ENCODE data around the gene DST. TPM values are rescaled to one million over a fixed set of nuclear protein-coding genes. Genes with fewer than 3 reads are reported as not detected.
"Not testable (repeated sequence)": the region's sequence is repeated elsewhere in the genome, so short reads cannot be mapped to it uniquely, and the experiment has no call there.

The DST gene
- total RNA-seq, 2 donors from 2014 or later: 7.2 to 10.9 TPM

DNA sequence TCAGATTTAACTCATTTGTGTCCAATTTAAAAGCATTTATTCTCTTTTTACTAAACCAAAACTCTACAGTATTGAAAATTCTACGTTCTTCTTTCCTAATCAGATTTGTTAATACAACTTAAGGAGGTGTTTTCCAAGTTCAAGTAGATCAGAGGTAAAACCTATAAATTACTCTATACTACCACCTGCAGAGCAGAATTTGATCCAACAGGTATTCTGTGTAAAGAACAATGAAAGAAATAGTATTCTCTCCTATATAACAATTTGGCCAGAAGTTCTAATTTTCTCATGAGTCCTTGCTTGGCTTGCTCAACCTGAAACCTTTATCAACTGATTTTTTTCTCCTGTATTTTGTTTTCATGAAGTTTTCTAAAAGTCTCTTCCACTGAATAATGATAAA is 28.5 kb upstream of the DST start:
- DNase-seq (ENCODE audit: low spot score in 2 of 2) (no peak), ATAC-seq (no peak)
- Mint-ChIP-seq H3K27ac (no peak overlapping the region), H3K9me3 (no peaks in the 10 kb centered on the region), H3K36me3 (no peaks in the 10 kb centered on the region)

DNA sequence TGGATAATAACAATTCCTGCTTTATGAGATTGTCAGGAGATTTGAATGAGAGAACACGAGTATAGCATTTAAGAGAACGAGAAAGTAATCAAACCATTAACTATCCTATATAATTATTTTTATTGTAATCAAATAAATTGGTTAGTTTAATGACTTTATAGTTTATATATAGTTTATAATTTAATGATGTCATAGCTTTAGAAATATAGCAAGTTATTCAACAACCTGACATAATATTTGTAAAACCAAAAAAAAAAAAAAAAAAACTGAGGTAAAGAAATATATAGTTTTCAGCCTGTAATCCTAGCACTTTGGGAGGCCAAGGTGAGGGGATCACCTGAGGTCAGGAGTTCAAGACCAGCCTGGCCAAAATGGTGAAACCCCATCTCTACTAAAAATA is 26.4 kb upstream of the DST start:
- ATAC-seq (no peak), DNase-seq (ENCODE audit: low spot score in 2 of 2) (no peak)
- no peak overlapping the region for H3K27ac Mint-ChIP-seq
- H3K9me3 Mint-ChIP-seq: no peaks in the 10 kb centered on the region
- no peaks in the 10 kb centered on the region for H3K36me3 Mint-ChIP-seq

DNA sequence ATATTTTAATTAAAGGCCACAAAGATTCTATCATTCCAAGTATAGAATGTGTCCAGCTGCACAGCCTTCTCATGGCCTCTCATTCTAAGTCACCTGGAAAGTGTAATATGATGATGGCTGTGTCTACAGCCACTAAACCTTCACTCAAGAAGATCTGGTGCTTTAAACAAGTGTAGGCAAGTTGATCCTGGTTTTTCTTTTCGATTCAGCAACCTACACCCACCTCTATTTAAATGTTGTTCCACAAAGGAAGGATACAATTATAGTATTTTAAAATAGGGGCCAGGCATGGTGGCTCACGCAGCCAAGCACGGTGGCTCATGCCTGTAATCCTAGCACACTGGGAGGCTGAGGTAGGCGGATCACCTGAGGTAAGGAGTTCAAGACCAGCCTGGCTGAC is 25.5 kb upstream of the DST start:
- ATAC-seq: no peak
- Mint-ChIP-seq H3K9me3 (no peaks in the 10 kb centered on the region), H3K27ac (no peak overlapping the region), H3K36me3 (no peaks in the 10 kb centered on the region)
- no peak for DNase-seq (ENCODE audit: low spot score in 2 of 2)

DNA sequence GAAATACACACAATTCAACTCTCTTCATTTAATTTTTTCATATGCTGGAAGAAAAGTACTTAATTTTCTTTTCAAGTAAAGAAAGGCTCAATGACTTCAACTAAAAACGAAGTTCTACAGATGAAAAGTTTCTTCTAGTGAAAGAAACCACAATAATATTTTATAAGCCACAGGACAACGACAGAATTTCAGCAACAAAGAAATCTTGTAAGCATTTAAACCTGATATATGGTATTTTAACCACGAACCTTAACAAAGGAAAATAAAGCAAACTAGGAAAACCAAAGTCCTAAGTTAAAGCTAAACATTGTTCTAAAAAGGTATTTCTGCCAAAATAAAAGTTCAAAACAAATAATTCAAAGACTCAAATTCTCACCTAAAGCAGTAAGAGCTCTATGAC is 24.6 kb upstream of the DST start:
- Mint-ChIP-seq H3K27ac (no peak overlapping the region), H3K36me3 (no peaks in the 10 kb centered on the region), H3K9me3 (no peaks in the 10 kb centered on the region)
- ATAC-seq: no peak
- no peak for DNase-seq (ENCODE audit: low spot score in 2 of 2)

DNA sequence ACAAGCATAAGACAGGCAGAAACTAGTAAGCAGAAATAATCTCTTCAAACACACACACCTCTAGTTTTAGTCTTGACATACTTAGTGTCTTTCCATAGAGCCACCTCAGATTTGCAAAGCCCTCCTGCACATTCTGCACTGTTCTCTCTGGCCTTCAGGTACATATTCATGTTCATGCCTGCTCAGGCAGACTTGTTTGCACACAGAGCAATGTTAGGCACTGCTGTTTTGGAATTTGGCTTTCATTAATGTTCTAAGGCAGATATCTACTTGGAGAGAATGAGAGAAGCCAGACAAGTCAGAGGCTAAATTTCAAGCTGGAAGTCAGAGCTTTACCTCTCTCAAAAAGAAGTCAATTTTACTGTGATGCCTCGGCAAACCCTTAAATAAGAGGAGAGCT is 21.3 kb upstream of the DST start:
- Mint-ChIP-seq H3K9me3 (no peaks in the 10 kb centered on the region), H3K27ac (no peak overlapping the region), H3K36me3 (no peaks in the 10 kb centered on the region)
- DNase-seq (ENCODE audit: low spot score in 2 of 2): no peak
- no peak for ATAC-seq

DNA sequence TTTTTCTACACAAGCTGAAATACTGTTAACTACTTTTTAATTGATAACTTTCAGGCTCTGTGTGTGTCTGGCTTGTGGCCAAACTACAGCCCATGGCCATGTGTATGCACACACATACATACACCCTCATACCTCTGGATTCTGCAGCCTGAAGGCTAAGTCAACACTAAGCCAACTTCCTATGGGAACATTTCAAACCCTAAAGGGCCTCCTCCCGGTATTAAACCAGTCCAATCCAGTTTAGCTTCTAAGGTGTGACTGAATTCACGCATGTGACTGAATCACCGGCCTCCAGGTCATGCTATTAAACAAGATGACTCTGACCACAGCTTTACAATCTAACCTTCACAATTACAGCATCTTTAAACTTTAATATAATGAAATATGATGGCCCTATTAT is 20.7 kb upstream of the DST start:
- ATAC-seq (no peak), DNase-seq (ENCODE audit: low spot score in 2 of 2) (no peak)
- no peak overlapping the region for H3K27ac Mint-ChIP-seq
- no peaks in the 10 kb centered on the region for H3K36me3 Mint-ChIP-seq
- H3K9me3 Mint-ChIP-seq: no peaks in the 10 kb centered on the region

DNA sequence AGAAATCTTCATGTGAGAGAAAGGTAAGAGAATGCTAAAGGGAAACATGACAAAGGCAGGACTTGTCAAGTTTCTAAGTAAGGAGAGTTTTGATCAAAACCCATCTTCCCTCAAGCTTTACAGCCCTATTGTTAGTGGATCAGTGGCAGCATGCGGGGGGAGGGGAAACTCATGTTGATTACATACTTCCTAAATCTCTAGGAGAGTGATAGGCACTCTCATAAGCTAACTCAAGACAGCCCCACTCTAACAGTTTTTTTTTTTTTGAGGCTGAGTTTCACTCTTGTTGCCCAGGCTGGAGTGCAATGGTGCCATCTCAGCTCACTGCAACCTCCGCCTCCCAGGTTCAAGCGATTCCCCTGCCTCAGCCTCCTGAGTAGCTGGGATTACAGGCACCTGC is 18.6 kb upstream of the DST start:
- not testable (repeated sequence) for ATAC-seq; DNase-seq (ENCODE audit: low spot score in 2 of 2); H3K36me3 Mint-ChIP-seq; H3K9me3 Mint-ChIP-seq; H3K27ac Mint-ChIP-seq

DNA sequence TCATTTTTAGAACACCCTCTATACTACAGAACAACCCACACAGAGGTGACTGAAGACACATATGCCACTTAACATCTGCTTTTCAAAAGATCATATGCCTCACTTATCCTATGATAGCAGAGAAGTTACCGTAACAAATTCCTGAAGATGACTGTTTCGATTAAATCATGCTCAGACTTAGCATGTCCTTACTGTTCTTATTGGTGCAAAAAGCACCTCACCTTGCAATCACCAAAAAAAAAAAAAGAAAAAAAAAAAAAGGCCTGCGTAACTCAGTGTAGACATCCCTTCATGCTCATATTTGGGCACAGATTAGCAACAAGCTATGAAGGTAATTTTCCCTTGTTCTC is 17.7 kb upstream of the DST start:
- no peaks in the 10 kb centered on the region for H3K36me3 Mint-ChIP-seq
- ATAC-seq: no peak
- no peak overlapping the region for H3K27ac Mint-ChIP-seq
- DNase-seq (ENCODE audit: low spot score in 2 of 2): no peak
- H3K9me3 Mint-ChIP-seq: no peaks in the 10 kb centered on the region

DNA sequence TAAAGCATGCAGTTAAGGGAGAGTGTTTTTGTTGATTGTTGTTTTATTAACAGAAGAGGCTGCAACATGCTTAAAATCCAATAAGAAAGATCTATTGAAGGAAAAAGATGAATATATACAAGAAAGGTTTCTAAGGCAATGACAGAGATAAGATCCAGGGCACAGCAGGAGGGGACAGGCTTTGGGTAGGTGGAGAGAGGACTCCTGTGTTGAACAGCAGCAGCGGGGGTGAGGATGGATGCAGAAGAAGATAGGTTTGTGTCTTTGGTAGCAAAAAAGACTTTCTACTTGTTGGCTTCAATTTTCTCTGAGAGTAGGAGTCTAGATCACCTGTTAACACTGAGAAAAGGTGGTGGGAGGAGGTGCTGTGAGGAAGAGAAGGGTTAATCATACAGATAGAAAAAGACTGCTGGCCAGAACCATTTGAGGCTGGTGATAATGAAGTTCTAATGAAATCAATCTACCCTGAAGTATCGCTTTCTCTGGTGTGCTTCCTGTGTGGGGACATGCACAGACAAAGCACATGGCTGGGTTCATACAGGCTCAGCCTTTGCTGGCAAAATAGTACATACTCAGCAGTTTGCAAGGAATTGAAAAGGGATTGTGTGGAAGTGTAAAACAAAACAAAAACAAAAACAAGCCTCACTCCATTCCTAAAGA is 17.2 kb upstream of the DST start:
- no peak for DNase-seq (ENCODE audit: low spot score in 2 of 2)
- Mint-ChIP-seq H3K9me3 (no peaks in the 10 kb centered on the region), H3K27ac (no peak overlapping the region), H3K36me3 (no peaks in the 10 kb centered on the region)
- peak in 1 of 2 donors; percentile 20 for ATAC-seq

DNA sequence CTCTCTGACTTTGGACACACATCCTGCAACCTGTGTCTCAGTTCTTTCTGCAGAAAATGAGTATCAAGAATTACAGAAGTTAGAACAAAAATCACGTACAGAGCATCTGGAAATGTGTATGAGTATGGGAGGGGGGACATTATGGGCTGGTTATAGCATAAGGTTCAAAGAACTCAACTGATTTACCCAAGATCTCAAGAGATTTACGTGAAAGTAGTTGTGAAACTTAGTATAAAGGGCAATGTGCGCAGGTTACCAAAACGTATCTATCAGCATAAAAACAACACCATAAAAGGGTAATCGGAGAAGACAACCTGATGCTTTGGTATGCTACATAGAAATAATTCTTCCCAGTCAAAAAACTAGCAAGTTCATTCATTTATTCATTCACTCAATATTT is 15.6 kb upstream of the DST start:
- H3K9me3 Mint-ChIP-seq: no peaks in the 10 kb centered on the region

DNA sequence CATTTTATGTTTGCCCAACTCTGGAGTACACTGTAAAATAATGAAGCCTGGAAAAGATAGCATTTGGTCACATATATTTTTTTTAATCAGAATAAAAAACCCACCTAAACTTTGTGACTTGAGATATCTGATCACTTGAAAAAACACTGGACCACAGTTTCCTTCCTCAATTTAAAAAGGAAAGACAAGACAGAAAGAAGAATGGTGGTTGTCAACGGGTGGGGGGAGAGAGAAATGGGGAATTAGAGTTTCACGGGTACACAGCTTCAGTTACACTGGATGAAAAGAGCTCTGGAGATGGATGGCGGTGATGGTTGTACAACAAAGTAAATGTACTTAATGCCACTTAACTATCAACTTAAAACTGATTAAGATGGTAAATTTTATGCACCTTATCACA is 14.7 kb upstream of the DST start:
- ATAC-seq: no peak

More for the DNA sequence above, 15.6 kb upstream of the DST start:
- DNase-seq (ENCODE audit: low spot score in 2 of 2) (no peak), ATAC-seq (no peak)
- Mint-ChIP-seq H3K36me3 (no peaks in the 10 kb centered on the region), H3K27ac (no peak overlapping the region)

DNA sequence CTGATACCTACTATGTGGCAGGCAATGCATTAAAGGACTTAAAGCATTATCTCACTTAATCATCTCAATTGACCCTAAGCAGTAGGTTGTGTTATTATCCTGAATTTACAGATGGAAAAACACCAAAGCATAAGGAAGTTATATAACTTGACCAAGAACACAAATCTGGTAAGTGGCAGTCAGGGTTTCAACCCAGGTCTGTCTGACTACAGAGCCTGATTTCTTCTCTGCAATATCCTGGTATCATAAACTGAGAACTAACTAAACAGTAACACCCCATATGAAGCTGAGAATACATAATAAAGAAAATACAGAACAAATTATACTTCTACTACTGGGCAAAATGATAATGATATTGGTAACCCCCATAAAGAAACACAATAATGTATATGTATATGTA is 13.8 kb upstream of the DST start:
- DNase-seq (ENCODE audit: low spot score in 2 of 2) (no peak), ATAC-seq (no peak)

More for the DNA sequence above, 14.7 kb upstream of the DST start:
- no peak for DNase-seq (ENCODE audit: low spot score in 2 of 2)
- Mint-ChIP-seq H3K27ac (no peak overlapping the region), H3K36me3 (no peaks in the 10 kb centered on the region), H3K9me3 (no peaks in the 10 kb centered on the region)

DNA sequence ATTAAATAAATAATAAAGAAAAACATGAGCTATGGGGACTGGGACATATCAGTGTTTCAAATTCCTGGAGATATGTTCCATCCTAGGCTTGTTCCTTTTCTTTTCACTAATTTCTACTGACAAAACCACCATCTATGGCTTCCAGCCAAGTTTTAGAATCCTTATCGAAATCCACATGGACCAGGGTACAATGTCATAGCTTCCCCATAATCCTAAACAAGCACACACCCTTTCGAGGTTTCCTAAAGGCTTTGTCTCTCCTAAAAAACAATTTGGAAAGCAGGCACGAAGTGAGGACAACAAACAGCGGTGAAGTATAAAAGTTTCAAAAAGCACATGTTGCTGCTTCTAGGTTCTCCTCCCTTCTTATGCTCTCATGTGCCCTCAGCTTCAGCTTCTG is 13.3 kb upstream of the DST start:
- no peaks in the 10 kb centered on the region for H3K9me3 Mint-ChIP-seq
- H3K36me3 Mint-ChIP-seq: no peaks in the 10 kb centered on the region
- DNase-seq (ENCODE audit: low spot score in 2 of 2) (no peak), ATAC-seq (no peak)
- H3K27ac Mint-ChIP-seq: no peak overlapping the region

More for the DNA sequence above, 13.8 kb upstream of the DST start:
- Mint-ChIP-seq H3K27ac (no peak overlapping the region), H3K9me3 (no peaks in the 10 kb centered on the region), H3K36me3 (no peaks in the 10 kb centered on the region)

DNA sequence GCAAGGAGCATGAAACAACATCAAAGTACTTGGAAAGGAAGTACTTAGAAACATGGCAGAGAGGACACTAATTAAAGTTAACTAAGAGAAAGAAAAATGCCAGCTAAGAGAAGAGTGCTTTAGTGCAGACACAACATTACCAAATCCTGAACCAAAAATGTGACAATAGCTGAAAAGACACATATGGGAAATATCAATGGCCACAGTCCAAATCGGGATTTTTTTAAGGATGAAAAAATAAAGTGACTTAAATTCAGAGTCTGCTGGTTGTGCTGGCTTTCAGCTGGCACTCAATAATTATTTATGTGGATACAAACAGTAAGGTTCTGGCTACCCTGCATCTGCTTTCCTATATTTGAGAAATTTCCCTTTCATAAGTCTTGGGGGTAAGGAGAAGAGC is 12.6 kb upstream of the DST start:
- ATAC-seq (no peak), DNase-seq (ENCODE audit: low spot score in 2 of 2) (no peak)
- no peaks in the 10 kb centered on the region for H3K36me3 Mint-ChIP-seq
- H3K27ac Mint-ChIP-seq: no peak overlapping the region
- H3K9me3 Mint-ChIP-seq: no peaks in the 10 kb centered on the region

DNA sequence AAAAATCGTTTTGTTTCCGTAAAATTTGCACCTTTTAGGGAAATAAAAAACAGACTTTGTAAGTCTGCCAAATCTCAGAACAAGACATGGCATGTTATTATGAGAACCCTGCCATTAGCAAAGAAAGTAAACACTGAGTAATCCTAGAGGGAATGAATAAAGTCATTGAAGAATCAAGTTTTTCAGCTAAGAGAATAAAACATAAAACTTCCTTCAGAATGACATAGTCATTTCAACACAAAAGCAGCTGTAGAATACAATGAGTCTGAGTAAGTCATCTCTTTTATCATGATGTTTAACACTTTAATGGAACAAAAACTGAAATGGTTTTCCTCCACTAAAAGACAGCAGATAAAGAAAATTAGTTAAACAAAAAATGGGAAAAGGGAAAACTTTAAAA is 10.3 kb upstream of the DST start:
- ATAC-seq (no peak), DNase-seq (ENCODE audit: low spot score in 2 of 2) (no peak)
- H3K36me3 Mint-ChIP-seq: no peaks in the 10 kb centered on the region
- no peaks in the 10 kb centered on the region for H3K9me3 Mint-ChIP-seq
- no peak overlapping the region for H3K27ac Mint-ChIP-seq

DNA sequence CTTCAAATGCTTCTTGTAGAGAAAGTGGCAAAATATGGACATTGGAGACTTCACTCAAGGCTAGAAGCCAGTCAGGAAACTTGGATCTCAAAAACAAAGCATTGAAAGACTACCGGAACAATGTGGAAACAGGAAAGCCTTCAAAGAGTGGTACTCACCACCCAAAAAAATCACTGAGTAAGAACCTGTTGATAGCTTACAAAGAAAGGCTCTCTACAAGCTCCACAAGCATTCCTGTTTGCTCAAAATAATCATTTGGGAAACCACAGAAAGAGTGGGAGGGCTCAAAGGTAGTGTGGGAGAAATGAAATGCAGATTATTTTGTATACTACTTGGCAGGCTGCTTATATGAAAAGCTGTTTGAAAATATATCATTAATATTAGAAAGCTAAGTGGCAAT is 9.5 kb upstream of the DST start:
- H3K27ac Mint-ChIP-seq: no peak overlapping the region
- no peak for DNase-seq (ENCODE audit: low spot score in 2 of 2)
- no peaks in the 10 kb centered on the region for H3K9me3 Mint-ChIP-seq
- no peak for ATAC-seq
- no peaks in the 10 kb centered on the region for H3K36me3 Mint-ChIP-seq

DNA sequence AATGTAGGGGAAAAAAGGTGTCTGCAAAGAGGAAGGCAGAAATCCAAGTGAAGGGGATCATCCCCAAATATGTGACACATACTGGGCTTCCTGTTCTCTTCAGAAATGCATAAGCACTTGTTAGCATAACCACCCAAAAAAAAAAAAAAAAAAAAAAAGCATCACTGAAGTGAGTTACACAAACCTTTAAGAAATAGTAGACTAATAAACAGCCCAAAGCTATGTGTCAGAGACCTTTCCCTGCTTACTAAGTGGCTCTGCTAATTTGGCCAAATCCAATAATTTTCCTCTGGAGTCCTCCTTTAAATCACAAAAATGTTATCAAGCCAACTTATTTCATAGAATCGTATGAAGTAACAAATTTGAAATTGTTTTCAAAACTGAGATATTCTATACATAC is 7.5 kb upstream of the DST start:
- Mint-ChIP-seq H3K36me3 (no peaks in the 10 kb centered on the region), H3K9me3 (no peaks in the 10 kb centered on the region), H3K27ac (no peak overlapping the region)
- no peak for ATAC-seq
- no peak for DNase-seq (ENCODE audit: low spot score in 2 of 2)

DNA sequence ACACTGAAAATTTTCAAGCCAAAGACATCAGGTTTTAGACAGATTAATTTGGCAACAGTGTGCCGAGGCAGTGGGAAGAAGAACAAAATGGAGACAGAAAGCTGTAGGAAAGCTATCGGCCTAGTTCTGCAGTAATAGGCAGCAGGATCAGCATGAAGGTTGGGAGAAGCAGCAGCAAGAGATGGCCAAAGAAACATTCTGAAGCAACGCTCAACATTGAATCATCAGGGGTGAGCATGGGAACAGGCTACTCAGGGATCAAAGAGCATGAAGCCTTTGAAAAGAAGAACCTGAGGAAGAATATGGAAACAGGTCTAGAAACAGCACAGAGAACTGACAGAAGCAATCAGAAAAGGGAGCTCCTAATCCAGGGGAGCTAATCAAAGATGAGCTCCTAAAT is 7.1 kb upstream of the DST start:
- DNase-seq (ENCODE audit: low spot score in 2 of 2): no peak
- Mint-ChIP-seq H3K9me3 (no peaks in the 10 kb centered on the region), H3K27ac (no peak overlapping the region), H3K36me3 (no peaks in the 10 kb centered on the region)
- ATAC-seq: no peak
